ENCODE data around the gene CDK5RAP2.
"Not testable (repeated sequence)": the region's sequence is repeated elsewhere in the genome, so short reads cannot be mapped to it uniquely, and the experiment has no call there.

Gene CDK5RAP2

DNA sequence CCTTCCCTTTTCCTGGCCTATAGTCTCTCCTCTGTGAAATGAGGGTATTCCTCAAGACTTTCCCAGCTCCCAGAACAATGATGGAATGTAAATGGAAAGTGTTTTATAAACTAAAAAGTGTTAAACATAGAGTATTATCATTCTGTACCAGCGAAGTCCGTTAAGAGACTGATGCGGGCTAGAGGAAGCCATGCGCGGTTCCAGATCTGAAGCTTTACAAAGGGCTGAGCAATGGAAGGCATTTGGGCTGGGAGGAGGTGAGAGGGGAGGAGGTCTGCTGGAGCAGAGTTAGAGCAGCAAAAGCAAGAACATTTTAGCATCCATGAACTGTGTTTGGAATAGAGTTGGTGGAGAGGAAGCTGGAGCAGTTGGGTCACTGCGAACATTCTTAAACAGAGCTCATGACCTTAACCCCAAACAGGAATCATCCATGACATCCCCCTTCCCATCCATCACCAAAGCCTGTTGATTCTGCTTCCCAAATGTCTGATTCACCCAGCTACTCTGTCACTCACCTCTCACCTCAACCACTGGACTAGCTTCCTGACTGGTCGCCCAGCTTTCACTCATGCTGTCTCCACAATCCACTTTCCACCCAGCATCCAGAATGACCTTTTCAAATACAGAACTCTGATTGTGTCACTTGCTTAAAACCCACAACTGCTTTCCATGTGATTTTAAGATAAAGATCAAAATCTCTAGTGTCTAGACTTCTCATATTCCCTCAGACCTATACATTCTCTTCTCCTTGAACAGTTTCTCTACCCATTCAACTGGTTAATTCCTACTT is 37.1 kb downstream of the CDK5RAP2 start:
- DNase-seq, result no peak

GRCh38 chr9:120541921-120542320 is 38.0 kb downstream of the CDK5RAP2 start:
- no peak for DNase-seq

DNA sequence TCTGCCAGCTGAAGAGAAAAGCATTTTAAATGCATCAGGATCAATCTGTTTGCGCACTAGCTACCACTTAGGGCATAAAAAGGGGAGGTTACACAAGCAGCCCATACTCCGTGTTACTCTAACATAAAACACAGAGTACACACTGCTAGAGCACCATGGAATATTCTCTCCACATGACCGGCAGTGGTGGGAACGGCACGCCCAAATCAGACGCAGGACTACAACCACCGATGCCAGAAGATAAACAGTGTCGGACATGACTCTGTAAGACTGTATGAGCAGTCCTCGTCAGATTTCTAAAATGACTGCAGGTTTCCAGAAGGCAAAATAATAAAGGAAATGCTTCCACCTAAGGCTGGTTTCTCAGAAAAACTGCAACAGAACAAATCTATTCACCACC is 40.0 kb downstream of the CDK5RAP2 start:
- DNase-seq, result no peak

DNA sequence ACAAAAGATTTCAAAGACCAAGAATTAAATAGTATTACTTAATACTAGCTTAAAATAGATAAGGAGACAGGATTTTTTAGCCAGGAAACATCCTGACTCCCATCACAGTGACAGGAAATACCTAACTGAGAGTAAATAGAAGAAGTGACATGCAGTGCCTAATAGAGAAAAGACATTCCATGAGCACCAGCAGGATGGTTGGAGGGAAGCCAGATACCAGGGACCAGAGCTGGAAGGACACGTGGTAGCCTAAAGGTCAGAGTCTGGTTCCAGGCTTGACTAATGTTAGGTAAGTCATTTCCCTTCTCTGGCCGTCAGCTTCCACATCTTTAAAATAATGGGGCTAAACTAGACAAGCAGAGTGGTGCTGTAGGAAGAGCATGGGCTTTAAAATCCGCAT is 41.6 kb downstream of the CDK5RAP2 start:
- no peak for DNase-seq

GRCh38 chr9:120536949-120537640 is 42.9 kb downstream of the CDK5RAP2 start:
- no peak for DNase-seq

DNA sequence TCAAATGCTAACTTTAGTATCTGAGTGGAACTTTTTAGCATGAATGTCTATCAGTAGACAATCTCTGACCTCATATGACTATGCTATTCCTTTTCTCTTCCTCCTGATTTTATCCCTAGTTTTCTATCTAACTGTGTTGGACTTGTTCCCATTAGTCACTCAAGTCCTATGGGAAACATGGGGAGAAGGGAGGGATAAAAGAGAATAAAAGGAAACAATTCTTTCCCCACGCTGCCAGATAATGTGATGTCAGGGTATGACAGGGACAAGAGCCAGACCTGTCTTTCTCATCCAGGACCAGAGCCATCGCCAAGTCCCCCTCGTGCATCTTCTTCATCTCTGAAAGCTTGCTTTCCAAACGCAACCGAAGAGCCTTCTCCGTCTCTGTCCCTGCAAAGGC is 43.9 kb downstream of the CDK5RAP2 start:
- no peak for DNase-seq

DNA sequence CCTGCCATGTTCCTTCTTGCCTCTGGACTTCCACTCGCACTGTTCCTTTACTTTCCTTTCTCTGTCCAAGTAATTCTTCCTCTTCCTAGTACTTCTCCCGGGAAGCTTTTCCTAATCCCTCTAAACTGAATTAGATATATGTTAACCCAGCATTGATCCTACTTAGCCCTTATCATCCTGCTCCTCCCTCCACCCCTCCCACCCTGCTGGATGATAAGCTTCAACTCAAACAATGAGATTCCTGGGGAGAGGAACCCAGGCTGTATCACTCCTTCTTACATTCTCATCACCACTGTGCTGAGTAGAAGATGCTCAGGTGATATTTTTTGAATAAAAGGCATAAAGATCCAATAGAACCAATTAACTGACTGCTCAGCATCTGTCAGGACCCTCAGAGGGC is 45.7 kb downstream of the CDK5RAP2 start:
- no peak for DNase-seq

DNA sequence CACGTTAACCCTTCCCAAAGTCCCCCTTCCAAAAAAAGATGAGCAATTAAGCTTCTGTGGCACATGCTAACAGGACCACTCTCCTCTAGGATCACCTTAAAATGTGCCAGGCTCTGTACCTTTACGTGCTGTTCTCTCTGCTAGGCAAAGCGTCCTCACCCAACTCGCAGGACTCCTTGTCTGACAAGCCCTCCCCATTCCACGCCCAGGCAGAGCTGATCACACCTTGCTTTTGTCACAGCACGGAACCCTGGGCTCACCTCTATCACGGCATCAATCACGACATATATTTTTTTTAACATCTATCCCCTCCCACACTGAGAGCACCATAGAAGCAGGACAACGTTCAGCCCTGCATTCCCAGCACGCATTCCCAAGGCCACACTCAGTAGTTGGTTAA is 47.1 kb downstream of the CDK5RAP2 start:
- no peak for DNase-seq

DNA sequence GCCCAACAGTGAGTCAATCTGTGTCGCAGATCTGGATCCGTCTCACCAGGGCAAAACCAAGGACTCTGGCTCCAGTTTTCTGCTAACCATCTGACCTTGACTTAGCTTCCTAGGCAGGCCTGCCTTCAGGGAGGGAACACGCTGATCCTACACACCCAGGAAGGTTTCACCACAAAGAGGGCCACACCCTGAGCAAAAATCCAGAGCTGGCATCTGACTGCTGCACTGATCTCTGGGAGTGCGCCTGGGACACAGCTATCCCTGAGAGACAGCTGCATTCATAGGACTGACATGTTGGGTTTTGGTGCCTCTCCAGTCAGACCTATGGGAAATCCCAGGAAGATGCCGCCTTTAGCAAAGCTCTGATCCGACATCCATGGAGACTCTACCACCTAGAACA is 47.5 kb downstream of the CDK5RAP2 start:
- DNase-seq, result no peak

DNA sequence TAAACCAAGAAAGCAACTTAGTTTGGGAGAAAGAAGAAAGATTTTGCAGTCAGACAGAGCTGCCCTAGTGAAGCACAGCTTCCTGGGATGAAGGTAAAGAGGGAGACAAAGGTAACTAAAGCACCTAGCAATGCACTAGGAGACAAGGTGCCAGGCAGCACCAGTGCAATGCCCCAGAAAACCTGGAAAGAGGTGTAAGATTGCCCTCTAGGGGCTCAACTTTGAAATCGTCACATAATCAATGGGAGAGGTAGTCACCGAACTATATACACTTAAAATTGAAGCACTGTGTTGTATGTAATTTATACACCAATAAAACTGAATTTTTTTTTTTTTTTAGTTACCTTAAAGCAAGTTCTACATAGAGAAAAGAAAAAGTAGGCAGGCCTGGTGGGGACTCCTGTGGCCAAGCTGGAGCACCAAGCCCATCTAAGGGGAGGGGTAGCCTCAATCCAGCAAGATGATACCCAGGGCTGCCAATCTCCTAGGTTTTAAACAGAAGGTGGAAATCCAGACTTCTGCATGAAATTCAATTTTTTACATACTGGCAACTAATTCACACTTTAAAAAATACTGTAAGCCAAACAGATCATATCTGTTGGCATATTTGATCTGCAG is 48.2 kb downstream of the CDK5RAP2 start:
- peak; percentile 4 to 26 for DNase-seq

DNA sequence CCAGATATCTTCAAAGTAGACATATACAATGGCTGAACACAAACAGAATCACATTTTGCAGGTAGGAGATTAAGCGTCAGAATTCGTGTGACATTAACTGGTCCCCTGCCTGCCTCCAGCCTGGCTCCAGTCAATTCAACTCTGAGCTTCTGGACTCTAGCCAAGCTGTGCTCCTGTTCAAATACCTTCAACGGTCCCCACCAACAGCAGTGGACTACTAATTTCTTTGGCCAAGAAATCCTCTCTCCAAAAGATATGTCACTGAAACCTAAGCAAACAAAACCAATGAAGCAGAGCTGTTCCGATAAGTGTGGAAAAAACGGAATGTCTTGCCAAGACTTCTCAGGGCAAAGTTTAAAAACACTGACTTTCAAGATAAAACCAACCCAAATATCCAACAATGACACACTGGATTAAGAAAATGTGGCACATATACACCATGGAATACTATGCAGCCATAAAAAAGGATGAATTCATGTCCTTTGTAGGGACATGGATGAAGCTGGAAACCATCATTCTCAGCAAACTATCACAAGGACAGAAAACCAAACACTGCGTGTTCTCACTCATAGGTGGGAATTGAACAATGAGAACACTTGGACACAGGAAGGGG is 49.6 kb downstream of the CDK5RAP2 start:
- DNase-seq, result not testable (repeated sequence)

DNA sequence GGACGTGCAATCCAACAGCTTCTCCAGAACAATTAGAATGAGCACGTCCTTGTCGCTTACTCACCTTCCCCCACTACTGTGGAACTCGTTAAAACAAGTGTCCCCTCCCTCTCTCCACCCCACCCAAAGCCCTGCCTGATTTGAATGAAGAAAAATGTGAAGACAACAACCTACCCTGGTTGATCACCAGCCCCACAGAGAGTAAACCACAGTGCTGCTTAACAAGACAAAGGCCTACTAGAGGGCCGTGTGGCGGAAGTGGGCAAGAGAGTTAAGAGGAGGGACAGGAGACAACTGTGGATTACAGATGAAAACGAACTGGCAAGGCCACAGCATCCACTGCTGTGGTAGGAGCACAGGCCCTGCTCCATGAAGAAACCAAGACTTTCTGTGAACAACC is 51.1 kb downstream of the CDK5RAP2 start:
- DNase-seq, result no peak

GRCh38 chr9:120528327-120528726 is 51.6 kb downstream of the CDK5RAP2 start:
- DNase-seq, result no peak

DNA sequence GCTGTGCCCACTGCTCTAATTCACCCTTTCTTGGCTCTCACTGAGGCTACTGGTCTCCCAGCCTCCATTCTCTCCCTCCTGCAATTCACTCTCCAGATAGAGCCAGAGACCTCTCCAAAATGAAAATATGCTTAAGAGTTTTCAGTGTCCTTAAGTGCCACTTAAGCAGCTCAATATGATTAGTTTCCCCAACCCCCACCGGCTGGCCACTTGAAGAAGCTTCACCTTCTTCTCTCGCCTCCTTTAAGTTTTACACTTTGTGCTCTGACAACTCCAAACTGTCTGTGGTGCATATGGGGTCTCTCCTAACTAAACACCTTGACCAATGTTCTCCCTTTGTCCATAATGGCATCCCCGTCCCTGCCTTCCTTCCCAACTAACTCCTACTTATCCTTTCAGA is 53.4 kb downstream of the CDK5RAP2 start:
- no peak for DNase-seq

- no peak for DNase-seq
These were observed 55.1 kb downstream of the CDK5RAP2 start for GRCh38 chr9:120524863-120525262.

- no peak for DNase-seq
These were observed 55.9 kb downstream of the CDK5RAP2 start for GRCh38 chr9:120524038-120524437.

DNA sequence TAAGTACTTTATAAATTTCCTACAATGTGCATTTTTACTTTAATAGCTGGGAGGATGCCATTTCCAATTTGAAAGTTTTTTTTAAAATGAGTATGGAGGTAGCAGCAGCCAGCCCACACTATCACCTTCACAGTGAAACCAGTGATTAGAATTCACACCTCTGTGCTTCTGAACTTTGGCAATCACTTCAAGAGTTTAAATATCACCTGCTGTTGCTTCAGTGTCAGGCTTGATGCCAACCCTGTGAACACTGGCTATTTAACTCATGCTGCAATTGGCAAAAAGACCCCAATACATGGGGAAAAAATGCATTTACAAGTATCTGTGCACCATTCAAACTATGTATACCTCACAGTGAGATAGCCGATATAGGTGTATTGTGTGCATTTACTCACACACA is 57.4 kb downstream of the CDK5RAP2 start:
- DNase-seq, result no peak

DNA sequence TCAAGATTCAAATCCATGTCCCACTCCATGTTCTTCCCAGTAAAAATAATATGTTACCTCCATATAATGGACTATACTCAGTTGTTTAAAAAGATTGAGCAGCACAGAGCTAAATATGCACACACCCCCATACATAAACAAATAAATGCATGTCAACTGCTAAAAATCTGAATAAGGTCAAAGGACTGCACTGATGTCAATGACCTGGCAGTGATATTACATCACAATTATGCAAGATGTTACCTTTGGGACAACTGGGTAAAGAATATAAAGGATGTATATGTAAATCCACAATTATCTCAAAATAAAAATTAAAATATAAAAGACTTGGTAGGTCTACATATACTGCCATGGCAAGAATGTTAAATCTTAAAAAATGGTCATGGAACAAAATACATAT is 57.9 kb downstream of the CDK5RAP2 start:
- no peak for DNase-seq

GRCh38 chr9:120521101-120521500 is 58.9 kb downstream of the CDK5RAP2 start:
- DNase-seq, result no peak

DNA sequence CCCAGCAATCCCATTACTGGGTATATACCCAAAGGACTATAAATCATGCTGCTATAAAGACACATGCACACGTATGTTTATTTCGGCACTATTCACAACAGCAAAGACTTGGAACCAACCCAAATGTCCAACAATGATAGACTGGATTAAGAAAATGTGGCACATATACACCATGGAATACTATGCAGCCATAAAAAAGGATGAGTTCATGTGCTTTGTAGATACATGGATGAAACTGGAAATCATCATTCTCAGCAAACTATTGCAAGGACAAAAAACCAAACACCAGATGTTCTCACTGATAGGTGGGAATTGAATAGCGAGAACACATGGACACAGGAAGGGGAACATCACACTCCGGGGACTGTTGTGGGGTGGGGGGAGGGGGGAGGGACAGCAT is 64.0 kb downstream of the CDK5RAP2 start:
- DNase-seq, result not testable (repeated sequence)

DNA sequence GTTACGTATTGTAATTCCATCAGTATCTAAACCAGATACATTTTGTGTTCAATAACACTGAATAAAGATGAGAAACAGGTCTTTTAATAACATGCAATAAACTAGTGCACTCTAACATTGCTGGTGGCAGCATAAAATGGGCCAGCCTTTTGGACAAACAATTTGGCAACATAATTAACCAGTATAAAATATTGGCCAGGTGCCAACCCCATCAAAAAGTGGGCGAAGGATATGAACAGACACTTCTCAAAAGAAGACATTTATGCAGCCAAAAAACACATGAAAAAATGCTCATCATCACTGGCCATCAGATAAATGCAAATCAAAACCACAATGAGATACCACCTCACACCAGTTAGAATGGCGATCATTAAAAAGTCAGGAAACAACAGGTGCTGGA is 64.5 kb downstream of the CDK5RAP2 start:
- not testable (repeated sequence) for DNase-seq

- no peak for DNase-seq
These were observed 65.6 kb downstream of the CDK5RAP2 start for GRCh38 chr9:120514405-120514804.

DNA sequence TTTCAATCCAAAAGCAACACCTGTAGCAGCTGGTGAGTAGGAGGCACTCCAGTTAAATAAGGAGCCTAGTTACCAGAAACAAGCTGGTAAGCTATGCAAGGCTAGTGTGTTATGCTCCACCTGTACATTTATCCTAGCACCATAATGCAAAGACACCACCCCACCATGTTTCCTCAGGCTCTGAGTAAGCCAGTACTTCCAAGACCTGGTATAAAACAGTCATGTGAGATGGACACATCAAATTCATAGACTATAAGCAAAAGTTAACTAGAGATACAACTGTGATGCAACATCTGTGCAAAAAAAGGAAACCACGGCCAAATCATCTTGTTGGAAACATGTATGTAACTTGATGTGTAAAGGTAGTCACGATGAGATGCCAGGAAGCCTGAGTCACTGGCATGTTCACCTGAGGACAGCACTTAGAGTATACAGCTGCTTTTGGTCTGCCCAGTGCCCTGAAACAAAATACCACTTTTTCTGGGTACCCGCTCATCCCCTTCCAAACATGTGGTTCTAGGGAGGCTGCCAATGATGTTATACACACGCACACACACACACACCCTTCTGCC is 66.1 kb downstream of the CDK5RAP2 start:
- DNase-seq, result no peak
